GM18951 (cell line): ENCODE data around the gene ZNF230.

Source experiments
- POLR2A ChIP-seq: IDR thresholded peaks from 4 replicates; pipeline ENCODE4 v1.6.1; 2011; ENCODE audit warnings: mild to moderate bottlenecking; ENCODE audit not compliant: insufficient read length, insufficient read depth; ENCODE audit errors: extremely low read depth
- in situ Hi-C: fragments of 300-500 bp; cut with MboI; formaldehyde crosslinking; loops from one replicate; pipeline ENCODE4 v1.12.0; 2022; ENCODE audit warnings: low sequenced_read_pairs, mixed read lengths, inconsistent platforms; ENCODE audit not compliant: unreplicated experiment

Gene ZNF230

DNA sequence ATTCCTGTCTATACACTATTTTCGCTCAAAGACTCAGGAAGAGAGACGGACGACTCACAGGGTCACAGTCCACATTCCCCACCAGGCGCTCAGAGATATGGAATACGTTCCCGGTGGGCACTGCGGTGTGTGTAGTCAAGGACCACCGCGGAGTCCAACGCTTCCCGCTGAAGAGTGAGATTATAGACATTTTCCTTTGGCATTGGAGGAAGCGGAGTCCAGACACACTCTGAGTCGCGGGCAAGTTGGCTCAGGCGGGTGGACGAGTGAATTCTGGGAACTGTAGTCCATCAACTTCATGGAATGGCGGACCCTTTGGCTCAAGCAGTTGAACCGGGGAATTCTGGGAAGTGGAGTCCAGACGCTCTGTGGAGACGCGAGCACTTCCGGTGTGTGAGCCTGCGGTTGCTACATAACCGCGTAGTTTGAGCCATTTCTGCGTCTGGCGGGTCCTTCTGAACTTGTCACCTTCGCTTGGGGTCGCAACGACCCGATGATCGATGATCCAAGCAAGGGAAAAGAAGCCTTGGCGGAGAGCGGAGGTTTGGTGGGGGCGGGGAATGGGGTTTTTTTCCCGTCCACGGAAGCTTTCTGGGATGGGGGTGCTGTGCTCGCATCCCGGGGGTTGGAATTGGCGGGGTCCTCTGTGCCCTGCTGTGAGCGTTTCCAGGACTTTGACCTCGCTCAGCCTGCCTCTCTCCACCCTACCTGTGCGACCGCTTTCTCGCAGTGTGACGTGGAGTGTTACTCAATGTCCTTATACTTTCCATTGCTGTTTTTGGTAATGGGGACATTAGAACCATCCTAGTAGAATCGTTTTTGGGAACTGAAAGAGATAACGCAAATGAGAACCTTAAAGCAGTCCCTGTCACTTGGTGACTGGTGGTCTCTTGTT lies at the start of gene ZNF230:
Gene ZNF230 (plus strand): TSS at position 392 of the 895 bp plus-strand sequence. CDS start 4,122 bp downstream, outside the sequence.
- TF ChIP-seq POLR2A, result peak; percentile 73
- in situ Hi-C loops, result no loop called here

DNA sequence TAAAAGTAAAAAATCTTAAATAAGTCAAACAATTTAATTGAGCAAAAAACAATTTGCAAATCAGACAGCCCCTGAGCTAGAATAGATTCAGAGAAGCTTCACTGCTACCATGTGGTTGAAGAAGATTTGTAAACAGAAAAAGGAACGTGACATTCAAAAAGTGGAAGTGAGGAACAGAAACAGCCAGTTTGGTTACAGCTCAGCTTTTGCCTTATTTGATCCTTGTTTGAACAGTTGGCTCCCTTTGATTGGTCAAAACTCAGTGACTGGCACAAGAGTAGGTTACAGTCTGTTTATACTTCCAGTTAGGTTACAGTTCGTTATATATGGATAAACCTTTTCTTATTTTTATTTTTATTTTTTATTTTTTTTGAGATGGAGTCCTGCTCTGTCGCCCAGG lies 45.9 kb upstream of the ZNF230 start:
- in situ Hi-C loops, result no loop called here
- TF ChIP-seq POLR2A, result no peak

DNA sequence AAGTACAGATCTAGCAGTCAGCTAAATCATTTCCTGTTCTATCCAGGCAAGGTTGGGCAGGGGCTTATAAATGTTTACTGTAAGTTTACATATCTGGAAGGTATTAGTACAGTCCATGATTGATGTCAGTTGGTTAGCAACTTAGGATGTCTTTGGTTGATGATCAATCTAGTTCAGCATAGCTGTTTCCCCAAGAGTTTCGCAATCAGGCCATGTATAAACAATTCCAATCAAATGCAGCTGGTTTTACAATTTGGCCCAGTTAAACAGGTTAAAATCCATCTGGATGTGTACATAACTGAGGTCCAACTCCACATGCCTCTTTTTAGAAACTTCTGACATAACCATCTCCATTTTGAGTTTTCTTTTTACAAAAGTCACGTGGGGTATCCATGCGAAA lies 44.9 kb upstream of the ZNF230 start:
- in situ Hi-C loops, result no loop called here
- no peak for TF ChIP-seq POLR2A

DNA sequence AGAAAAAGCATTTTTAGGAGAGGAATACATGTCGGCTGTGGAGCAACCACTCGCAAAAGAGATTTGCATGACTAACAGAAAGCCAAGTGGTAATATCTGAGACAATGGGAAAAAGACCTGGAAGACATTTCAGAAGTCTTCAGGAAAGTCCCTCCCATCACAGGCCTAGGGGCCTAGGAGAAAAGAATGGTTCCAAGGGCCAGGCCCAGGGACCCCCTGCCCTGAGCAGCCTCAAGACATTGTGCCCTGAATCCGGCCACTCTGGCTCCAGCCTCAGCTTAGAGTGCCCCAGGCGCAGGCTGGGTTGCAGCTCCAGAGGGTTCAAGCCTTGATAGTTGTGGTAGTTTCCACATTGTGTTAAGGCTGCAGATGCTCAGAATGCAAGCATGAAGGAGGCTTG lies 42.3 kb upstream of the ZNF230 start:
- no peak for TF ChIP-seq POLR2A
- in situ Hi-C loops, result no loop called here

DNA sequence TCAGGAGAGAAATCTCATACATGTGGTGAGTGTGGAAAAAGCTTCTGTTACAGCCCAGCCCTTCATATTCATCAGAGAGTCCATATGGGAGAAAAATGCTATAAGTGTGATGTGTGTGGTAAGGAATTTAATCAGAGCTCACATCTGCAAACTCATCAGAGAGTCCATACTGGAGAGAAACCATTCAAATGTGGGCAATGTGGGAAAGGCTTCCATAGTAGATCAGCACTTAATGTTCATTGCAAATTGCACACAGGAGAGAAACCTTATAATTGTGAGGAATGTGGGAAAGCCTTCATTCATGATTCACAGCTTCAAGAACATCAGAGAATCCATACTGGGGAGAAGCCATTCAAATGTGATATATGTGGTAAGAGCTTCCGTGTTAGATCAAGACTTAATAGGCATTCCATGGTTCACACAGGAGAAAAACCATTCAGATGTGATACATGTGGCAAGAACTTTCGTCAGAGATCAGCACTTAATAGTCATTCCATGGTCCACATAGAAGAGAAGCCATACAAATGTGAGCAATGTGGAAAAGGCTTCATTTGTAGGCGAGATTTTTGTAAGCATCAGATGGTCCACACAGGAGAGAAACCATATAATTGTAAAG lies 36.6 kb upstream of the ZNF230 start:
- TF ChIP-seq POLR2A, result no peak
- in situ Hi-C loops, result no loop called here

DNA sequence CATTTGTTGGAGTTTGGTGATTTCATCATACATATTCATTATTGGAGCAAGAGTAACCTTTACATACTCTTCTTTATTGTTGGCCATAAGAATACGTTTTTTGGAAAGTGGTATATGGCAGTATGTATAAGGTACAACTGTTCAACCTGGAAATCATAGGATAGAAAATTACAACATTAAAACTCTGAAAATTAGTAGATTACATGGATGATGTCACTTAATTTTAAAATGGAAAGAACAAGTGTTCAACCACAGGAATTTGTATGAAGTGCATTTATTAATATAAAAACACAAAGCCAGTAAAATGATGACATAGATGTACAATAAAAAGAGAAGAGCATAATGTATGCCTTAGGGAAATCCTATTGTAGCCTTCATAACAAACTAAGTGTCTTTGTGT lies 26.0 kb upstream of the ZNF230 start:
- in situ Hi-C loops, result no loop called here
- no peak for TF ChIP-seq POLR2A

DNA sequence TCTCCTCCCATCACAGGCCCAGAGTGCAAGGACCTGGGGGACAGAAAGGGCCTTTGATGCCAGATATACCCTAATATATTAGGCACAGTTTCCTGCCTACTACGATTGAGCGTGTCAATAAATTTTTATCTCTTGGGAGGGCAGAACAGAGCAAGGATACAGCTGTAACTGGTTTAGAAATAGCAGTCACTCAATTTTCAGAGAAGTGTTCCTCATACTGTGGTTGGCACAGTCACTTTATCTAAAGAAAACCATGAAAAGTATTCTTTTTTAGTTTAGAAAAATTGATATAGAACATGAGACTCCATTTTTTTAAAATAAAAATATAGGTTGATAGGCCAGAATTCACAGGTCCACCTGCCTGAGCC lies 19.2 kb upstream of the ZNF230 start:
- TF ChIP-seq POLR2A, result no peak
- in situ Hi-C loops, result no loop called here

DNA sequence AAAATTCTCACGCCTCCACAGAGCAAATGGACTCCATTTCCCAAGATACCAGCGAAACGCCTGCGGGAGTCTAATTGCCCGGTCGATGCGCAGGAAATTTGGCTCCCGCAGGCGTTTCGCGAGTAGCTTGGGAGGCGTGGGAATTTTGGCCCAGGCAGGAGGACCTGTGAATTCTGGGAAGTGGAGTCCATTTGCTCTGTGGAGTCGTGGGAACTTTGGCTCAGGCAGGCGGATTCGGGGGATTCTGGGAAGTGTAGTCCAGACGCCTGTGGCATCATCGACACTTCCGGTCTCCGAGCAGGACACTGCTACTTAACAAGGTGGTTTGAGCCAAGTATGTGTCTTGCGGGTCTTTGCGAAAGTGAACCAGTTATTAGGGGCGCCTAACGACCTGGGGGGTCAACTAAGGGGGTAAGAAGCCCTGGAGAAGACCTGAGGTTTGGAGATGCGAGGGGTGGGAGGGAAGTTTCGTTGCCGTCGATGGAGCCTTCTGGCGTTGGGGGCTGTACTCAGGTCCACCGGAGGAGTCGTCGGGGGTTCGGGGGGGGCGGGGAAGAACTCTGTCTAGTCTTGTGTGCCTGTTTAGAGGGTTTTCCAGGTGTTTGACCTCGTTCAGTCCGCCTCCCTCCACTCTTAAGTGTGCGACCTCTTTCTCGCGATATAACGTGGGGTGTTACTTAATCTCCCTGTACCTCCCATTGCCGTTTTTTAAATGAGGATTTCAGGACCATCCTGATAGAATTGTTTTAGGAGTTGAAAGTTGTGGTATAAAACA lies 18.7 kb upstream of the ZNF230 start, which contains the start of gene ZNF155:
Gene ZNF155 (plus strand): TSS at position 277 of the 775 bp plus-strand sequence. CDS start 4,356 bp downstream, outside the sequence.
- peak; percentile 57 for TF ChIP-seq POLR2A
- in situ Hi-C loops, result no loop called here

DNA sequence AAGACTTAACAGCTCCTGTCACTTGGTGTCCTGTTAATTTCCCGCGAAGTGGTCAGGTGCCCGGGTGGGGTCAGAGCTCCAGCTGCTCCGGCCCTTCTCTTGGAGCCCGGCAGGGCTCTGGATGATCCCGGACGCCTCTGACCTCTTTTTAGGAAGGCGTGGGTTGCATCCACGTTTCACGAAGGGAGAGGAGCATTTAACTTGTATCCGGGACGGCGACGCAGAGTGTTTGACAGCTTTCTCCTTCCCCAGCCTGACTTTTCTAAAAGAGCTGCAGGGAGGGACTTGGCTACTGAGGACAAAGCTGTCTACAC lies 18.1 kb upstream of the ZNF230 start:
- in situ Hi-C loops, result no loop called here
- no peak for TF ChIP-seq POLR2A

DNA sequence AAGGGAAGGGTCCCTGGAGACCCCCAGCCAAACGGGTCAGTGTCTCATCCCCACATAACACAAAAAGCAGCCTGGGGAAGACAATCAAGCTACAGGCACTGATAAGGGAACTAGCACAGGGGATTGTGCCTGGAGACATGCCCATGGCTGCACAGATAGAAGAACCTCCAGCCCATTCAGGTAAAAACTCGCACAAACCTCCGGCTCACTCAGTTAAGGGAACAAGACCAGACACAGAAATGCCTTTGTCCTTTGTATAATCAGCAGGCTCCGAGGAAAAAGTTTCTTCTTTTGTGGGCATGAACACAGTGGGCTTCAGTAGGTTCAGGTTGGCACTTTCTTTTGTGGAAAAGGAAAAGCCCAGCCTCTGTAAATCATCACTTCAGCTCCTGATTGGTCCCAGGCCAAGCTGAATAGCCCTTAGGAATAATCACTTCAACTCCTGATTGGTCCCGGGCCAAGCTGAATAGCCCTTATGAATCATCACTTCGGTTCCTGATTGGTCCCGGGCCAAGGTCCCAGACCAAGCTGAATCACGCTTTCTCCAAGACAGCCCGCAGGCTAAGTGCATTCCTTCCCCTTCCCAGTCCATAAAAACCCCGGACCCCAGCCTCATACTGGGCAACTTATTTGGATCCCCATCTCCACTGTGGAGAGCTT lies 5.0 kb upstream of the ZNF230 start:
- in situ Hi-C loops, result no loop called here
- TF ChIP-seq POLR2A, result no peak

DNA sequence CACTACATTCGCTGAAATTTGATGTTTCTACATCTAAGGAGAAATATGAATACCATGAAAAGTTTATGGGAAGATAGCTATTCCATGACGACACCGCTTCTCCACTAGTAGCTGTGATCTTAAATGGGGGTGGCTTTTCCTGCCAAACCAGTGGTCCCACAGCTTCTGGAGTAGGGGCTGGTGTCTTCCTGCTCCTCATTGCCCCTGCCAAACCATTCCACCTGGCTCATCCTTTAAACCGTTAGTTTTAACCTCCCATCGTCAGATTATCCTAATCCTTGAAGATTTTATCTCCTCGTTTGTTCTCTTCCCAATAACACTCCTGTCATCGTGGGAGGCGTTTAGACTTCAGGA lies 568 bp upstream of the ZNF230 start:
- TF ChIP-seq POLR2A, result no peak
- in situ Hi-C loops, result no loop called here

DNA sequence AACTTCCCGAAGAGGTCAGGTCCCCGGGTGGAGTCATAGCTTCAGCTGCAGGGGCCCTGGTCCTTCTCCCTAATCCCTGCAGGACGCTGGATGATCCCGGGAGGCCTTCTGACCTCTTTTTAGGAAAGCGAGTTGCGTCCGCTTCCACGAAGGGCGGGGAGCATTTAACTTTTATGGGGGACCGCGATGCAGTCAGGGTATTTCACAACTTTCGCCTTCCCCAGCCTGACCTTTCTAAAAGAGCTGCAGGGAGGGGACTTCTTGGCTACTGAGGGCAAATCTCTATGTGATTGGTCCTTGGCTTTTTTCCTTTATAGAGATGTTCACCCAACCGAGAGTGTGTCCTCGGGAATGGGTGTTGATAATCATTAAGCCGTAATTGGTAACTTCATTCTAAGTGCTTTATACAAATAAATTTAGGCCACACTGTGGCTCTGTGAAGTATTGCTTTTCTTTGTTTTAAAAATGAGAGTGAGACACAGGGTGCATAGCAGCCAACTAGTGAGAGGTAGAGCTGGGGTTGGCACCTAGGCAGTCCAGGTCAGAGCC lies 778 bp downstream of the ZNF230 start:
- TF ChIP-seq POLR2A, result no peak
- in situ Hi-C loops, result no loop called here

DNA sequence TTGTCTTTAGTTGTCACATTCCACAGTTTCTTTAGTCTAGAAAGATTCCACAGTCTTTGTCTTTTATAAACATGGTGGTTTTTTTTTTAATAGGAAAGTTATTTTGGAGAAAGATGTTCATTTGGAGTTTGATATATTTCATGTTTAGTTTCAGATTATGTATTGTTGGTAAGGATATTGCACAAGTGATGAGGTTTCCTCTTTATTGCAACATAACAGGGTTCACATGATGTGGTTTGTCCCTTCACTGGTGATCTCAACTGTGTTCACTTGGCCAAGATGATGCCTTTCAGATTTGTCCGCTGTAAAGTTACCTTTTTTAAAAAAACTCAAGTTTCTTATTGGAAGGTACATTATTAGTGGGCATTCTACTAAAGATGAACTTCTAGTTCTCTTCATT lies 3.2 kb downstream of the ZNF230 start:
- TF ChIP-seq POLR2A, result no peak

More for the DNA sequence above, 3.2 kb downstream of the ZNF230 start:
- in situ Hi-C loops, result no loop called here
